ENCODE measurements around the gene FKBP5.
"Not testable (repeated sequence)": the region's sequence is repeated elsewhere in the genome, so short reads cannot be mapped to it uniquely, and the experiment has no call there.

GRCh38 chr6:35570885-35571330 is 117.8 kb downstream of the FKBP5 start:
- not testable (repeated sequence) for TF ChIP-seq CTCF (IDR thresholded peaks at IDR 0.05; ENCODE audit: low read length); EZH2 (IDR thresholded peaks at IDR 0.05; ENCODE audit: borderline replicate concordance, low read length)

Data from OCI-LY1 (cell line).